Posterior vena cava (tissue), 2 donors: ENCODE measurements around the gene TMIGD2. TPM values are rescaled to one million over a fixed set of nuclear protein-coding genes. Genes with fewer than 3 reads are reported as not detected.
"Not testable (repeated sequence)": the region's sequence is repeated elsewhere in the genome, so short reads cannot be mapped to it uniquely, and the experiment has no call there.

Experiments used
- DNase-seq: peaks from one replicate; pipeline ENCODE4 v3.0.0-alpha.2; 2020; ENCODE audit warnings: low spot score
- intact Hi-C, 2 donors: fragments of 100-400 bp; cut with DNase I; formaldehyde crosslinking; loops; one replicate each; pipeline versions ENCODE4 v1.14.1 to v1.14.2; 2022 to 2023
- total RNA-seq, 2 donors: library from RNA; stranded (reverse); fragmentation: NEBNext Ultra II Directional; extraction: Animal tissue kit (Norgen Biotek cat#: 25700); gene quantifications; one replicate each; pipeline ENCODE4 v1.2.1, GENCODE V29; 2021
- donor health status: DM: yes; HTN: yes; CAD: no.
- donor health status: DM: yes; HTN: yes; CAD: no.

TMIGD2 gene
- total RNA-seq, 2 donors from 2014 or later, result 0.38 TPM; not detected in 1

GRCh38 chr19:4303819-4304537, 1.8 kb upstream of the TMIGD2 start:
- DNase-seq, result no peak
- intact Hi-C loops, result no loop called here

- intact Hi-C loops, result no loop called here
- no peak for DNase-seq
Measured at GRCh38 chr19:4301590-4302242, 473 bp downstream of the TMIGD2 start.

DNA sequence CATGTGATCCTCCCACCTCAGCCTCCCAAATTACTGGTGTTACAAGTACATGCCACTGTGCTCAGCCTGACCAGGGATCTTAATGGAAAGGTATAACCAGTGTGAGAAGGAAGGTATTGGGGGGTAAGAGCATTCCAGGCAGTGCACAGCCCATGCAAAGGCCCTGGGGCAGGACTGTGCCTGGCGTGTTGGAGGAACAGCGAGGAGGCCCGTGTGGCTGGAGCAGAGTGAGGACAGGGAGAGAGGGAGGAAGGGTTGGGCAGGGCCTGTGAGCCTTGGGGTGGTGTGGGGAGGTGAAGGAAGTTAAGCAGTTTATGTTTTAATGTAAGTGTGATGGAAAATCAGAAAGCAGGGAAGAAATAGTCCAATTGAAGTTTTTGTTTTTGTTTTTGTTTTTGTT, 1.6 kb downstream of the TMIGD2 start:
- no peak for DNase-seq
- intact Hi-C loops, result no loop called here

DNA sequence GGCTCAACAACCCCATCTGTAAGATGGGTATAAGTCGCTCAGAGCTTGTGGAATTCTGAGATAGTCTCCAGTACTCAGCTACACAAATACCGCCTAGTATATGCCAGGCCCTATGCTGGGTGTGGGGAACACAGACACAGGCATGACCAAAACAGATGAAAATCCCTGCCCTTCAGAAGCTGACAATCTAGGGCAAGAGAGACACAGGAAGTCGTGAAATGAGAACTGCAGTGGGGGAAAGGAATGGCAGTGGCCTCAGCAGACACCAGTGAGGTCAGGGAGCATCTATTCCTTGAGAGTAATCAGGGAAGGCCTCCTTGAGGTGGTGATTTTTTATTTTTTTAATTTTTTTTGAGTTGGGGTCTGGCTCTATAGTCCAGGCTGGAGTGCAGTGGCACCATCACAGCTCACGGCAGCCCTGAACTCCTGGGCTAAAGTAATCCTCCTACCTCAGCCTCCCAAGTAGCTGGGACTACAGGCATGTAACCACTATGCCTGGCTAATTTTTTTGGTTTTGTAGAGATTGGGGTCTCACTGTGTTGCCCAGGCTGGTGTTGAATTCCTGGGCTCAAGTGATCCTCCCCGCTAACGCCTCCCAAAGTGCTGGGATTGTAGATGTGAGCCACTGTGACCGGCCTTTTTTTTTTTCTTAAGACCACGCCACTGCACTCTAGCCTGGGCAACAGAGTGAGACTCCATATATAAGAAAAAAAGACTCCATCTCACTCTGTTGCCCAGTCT, 3.2 kb downstream of the TMIGD2 start:
- DNase-seq, result no peak
- intact Hi-C loops, result no loop called here

GRCh38 chr19:4297901-4298809, 4.0 kb downstream of the TMIGD2 start:
- DNase-seq, result no peak

DNA sequence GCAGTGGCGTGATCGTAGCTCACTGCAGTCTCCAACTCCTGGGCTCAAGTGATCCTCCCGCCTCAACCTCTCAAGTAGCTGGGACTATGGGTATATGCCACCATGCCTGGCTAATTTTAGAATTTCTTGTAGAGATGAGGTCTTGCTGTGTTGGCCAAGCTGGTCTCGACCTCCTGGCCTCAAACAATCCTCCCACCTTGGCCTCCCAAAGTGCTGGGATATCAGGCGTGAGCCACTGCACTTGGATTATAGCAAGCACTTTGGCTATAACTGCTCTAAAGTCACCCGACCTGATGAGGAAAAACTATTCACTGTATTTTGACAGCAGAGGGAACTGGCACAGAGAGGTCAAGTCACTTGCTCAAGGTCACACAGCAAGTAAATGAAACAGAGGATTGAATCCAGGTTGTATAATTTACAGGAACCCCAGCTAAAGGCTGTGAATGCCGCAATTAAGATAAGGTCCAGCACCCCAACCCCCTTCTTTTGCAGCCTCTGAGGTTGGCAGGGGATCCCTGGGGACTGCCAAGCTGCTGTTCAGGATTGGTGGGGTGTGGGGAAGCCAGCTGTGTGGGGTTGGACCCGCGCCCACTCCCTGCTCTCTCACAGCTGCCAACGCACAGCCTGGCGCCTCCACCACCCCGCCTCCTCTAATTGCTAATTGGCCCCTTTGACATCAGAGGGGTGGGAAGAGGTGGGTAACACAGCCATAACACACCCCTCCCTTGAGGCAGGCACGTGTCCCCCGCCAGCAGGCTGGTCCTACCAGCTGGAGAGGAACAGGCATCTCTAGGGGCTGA, 6.0 kb downstream of the TMIGD2 start:
- intact Hi-C loops, result no loop called here
- no peak for DNase-seq

More at GRCh38 chr19:4297901-4298809, 4.0 kb downstream of the TMIGD2 start:
- intact Hi-C loops, result no loop called here

- intact Hi-C loops, result no loop called here
- DNase-seq, result no peak
Measured at GRCh38 chr19:4294389-4294788, 7.8 kb downstream of the TMIGD2 start.

DNA sequence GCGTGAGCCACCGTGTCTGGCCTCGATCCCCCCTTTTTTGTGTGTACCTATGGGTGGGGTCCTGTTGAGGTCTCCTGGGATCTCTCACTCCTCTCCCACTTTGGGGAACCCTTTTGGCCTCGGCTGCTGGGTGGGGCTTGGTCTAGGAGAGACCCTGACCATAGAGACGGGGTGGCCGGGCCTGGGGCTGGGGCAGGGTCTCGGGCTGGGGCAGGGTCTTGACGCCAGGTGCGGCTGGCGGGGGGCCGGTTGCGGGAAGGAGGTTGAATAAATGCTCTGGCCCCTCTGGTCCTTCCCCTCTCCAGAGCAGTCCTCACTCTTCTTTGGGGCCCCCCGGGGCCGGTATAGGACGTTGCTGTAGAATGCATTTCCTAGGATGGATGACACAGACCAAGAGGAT, 9.7 kb downstream of the TMIGD2 start:
- no peak for DNase-seq
- intact Hi-C loops, result no loop called here

DNA sequence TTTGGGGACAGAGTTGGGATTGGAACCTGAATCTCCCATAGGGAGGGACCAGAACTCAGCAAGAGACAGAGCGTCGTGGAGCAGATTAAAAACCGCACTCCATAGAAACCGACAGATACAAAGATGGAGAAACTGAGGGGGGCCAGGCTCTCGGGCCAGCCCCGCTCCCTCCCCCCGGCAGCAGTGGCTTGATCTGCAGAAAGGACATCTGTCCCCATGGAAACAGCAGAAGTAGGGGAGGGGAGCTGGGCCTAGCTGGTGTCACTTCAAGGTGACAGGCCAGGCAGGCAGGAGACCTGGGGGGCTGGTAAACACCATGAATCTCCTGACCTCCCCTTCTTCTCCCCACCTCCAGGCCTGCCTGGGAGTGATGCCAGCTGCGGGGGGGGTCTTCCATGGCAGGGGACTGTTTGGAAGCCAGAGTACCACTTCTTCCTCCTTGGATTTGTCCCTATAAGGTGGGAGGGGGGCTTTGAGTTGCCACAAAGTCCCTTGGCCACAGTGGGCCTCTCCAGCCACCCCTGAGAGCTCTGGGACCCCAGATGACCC, 10.9 kb downstream of the TMIGD2 start:
- intact Hi-C loops, result no loop called here
- no peak for DNase-seq

DNA sequence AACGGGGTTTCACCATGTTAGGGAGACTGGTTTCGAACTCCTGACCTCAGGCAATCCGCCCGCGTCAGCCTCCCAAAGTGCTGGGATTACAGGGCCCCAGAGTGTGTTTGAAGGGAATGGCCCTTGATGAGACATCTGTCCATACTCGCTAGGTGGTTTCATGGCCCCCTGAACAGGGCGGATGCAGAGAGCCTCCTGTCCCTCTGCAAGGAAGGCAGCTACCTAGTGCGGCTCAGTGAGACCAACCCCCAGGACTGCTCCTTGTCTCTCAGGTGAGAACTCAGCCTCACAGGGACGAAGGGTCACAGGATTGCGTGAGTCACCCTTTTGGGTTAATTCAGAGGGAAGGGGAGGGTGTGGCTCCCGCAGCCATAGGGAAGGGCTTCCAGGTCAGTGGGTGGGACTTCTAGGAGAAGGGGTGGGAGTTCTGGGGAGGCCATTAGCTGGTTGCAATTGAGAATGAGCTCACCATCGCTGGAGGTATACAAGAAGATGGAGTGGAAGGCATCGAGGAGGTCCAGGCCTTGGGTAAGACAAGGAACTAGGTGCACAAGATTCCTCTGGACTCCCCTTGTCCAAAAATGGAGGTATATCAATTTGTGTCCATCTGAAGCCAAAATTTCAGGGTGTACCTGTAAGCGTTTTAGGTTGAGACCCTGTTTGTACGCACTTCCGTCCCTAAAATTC, 14.0 kb downstream of the TMIGD2 start:
- intact Hi-C loops, result no loop called here
- DNase-seq, result no peak

GRCh38 chr19:4286141-4286540, 16.0 kb downstream of the TMIGD2 start:
- intact Hi-C loops, DNase-seq: not testable (repeated sequence)

DNA sequence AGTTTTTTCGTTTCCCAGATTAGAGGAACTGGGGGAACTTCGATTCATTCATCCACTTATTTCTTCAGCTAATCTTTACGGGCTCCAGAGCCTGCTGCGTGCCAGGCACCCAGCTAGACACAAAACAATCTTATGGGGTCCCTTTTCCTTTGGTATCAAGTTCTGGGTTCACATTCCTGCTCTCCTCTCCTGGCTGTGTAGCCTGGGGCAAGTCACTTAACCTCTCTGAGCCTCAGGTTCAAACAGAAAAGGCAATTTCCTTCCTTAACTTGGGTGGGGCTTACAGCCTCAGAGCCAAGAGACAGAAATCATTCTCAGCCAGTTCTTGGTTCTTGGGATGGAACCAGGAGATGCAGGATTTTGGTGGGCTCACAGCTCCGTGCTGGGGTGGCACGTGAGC, 17.2 kb downstream of the TMIGD2 start:
- intact Hi-C loops, result no loop called here
- no peak for DNase-seq

- intact Hi-C loops, result no loop called here
- DNase-seq, result no peak
Measured at GRCh38 chr19:4284176-4284958, 17.8 kb downstream of the TMIGD2 start.

- DNase-seq, result no peak
- intact Hi-C loops, result no loop called here
Measured at GRCh38 chr19:4279530-4280422, 22.4 kb downstream of the TMIGD2 start.

- no peak for DNase-seq
- intact Hi-C loops, result no loop called here
Measured at GRCh38 chr19:4279267-4279529, 23.0 kb downstream of the TMIGD2 start.
